ENCODE data around the gene ETV7.

The ETV7 gene

GRCh38 chr6:36323062-36323461, 64.4 kb downstream of the ETV7 start:
- Histone ChIP-seq H3K4me3 (ENCODE audit: low read depth in 1 of 2, low read length in 2 of 2) (no peak overlapping the region), H3K4me2 (ENCODE audit: insufficient read depth, low read length) (no peak overlapping the region), H2AFZ (ENCODE audit: low read depth, low read length) (no peak overlapping the region), H3K27me3 (ENCODE audit: insufficient read depth, low read length, poor library complexity) (peaks cover 30% of the 10 kb centered on the region), H3K9ac (ENCODE audit: low read depth, low read length) (no peak overlapping the region), H3K27ac (ENCODE audit: low read length) (no peak overlapping the region), H3K4me1 (ENCODE audit: insufficient read depth, low read length) (no peaks in the 10 kb centered on the region), H3K79me2 (ENCODE audit: insufficient read depth, low read length) (no peaks in the 10 kb centered on the region), H4K20me1 (ENCODE audit: insufficient read depth, low read length) (peaks cover 7% of the 10 kb centered on the region; the same call in 1 of the 2 replicates), H3K36me3 (ENCODE audit: insufficient read depth, low read length) (no peaks in the 10 kb centered on the region), H3K9me3 (ENCODE audit: insufficient read depth, low read length, severe bottlenecking) (no peaks in the 10 kb centered on the region)
- no peak for TF ChIP-seq EZH2 (IDR thresholded peaks at IDR 0.05; ENCODE audit: borderline replicate concordance, low read depth, low read length, severe bottlenecking)
- TF ChIP-seq, protein P1, sequence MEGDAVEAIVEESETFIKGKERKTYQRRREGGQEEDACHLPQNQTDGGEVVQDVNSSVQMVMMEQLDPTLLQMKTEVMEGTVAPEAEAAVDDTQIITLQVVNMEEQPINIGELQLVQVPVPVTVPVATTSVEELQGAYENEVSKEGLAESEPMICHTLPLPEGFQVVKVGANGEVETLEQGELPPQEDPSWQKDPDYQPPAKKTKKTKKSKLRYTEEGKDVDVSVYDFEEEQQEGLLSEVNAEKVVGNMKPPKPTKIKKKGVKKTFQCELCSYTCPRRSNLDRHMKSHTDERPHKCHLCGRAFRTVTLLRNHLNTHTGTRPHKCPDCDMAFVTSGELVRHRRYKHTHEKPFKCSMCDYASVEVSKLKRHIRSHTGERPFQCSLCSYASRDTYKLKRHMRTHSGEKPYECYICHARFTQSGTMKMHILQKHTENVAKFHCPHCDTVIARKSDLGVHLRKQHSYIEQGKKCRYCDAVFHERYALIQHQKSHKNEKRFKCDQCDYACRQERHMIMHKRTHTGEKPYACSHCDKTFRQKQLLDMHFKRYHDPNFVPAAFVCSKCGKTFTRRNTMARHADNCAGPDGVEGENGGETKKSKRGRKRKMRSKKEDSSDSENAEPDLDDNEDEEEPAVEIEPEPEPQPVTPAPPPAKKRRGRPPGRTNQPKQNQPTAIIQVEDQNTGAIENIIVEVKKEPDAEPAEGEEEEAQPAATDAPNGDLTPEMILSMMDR (IDR thresholded peaks at IDR 0.05; ENCODE audit: borderline replicate concordance, extremely low read depth, low read length, poor library complexity, severe bottlenecking) = no peak
- DNase-seq (no peak), ATAC-seq (ENCODE audit: insufficient read depth, low read depth) (no peak)

GRCh38 chr6:36322591-36322990, 64.9 kb downstream of the ETV7 start:
- Histone ChIP-seq H3K27ac (ENCODE audit: low read length) (no peak overlapping the region), H3K4me2 (ENCODE audit: insufficient read depth, low read length) (no peak overlapping the region), H3K9me3 (ENCODE audit: insufficient read depth, low read length, severe bottlenecking) (no peaks in the 10 kb centered on the region), H3K79me2 (ENCODE audit: insufficient read depth, low read length) (no peaks in the 10 kb centered on the region), H3K4me3 (ENCODE audit: low read depth in 1 of 2, low read length in 2 of 2) (no peak overlapping the region), H3K27me3 (ENCODE audit: insufficient read depth, low read length, poor library complexity) (peaks cover 28% of the 10 kb centered on the region), H4K20me1 (ENCODE audit: insufficient read depth, low read length) (peaks cover 7% of the 10 kb centered on the region; the same call in 1 of the 2 replicates), H3K36me3 (ENCODE audit: insufficient read depth, low read length) (no peaks in the 10 kb centered on the region), H3K4me1 (ENCODE audit: insufficient read depth, low read length) (no peaks in the 10 kb centered on the region), H2AFZ (ENCODE audit: low read depth, low read length) (no peak overlapping the region), H3K9ac (ENCODE audit: low read depth, low read length) (no peak overlapping the region)
- DNase-seq (no peak), ATAC-seq (ENCODE audit: insufficient read depth, low read depth) (no peak)
- TF ChIP-seq, protein P1 (IDR thresholded peaks at IDR 0.05; ENCODE audit: borderline replicate concordance, extremely low read depth, low read length, poor library complexity, severe bottlenecking) = no peak
- TF ChIP-seq EZH2 (IDR thresholded peaks at IDR 0.05; ENCODE audit: borderline replicate concordance, low read depth, low read length, severe bottlenecking) = no peak

DNA sequence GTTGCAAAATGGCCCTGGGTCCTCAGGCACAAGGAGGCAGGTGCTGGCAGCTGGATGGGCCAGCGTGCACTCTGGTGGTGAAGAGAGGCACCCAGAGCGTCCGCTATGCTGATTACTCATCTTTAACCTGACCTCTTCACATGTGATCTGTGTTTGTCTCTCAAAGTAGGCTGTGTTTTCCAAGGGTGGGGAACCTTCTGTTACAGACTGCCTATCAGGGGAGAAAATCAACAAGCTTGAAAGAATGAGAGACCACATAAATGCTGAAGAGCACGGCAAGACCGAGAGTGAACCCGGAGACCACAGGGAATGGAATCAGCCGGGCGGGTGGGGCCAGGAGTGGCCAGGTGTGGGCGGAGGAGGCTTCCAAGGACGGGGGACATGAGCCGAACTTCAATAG, 67.0 kb downstream of the ETV7 start:
- Histone ChIP-seq H3K36me3 (ENCODE audit: insufficient read depth, low read length) (no peaks in the 10 kb centered on the region), H3K4me2 (ENCODE audit: insufficient read depth, low read length) (no peak overlapping the region), H3K4me1 (ENCODE audit: insufficient read depth, low read length) (no peaks in the 10 kb centered on the region), H3K9me3 (ENCODE audit: insufficient read depth, low read length, severe bottlenecking) (no peaks in the 10 kb centered on the region), H3K27me3 (ENCODE audit: insufficient read depth, low read length, poor library complexity) (peaks cover 28% of the 10 kb centered on the region), H4K20me1 (ENCODE audit: insufficient read depth, low read length) (peaks cover 4% of the 10 kb centered on the region; the same call in 1 of the 2 replicates), H3K4me3 (ENCODE audit: low read depth in 1 of 2, low read length in 2 of 2) (no peak overlapping the region), H3K79me2 (ENCODE audit: insufficient read depth, low read length) (no peaks in the 10 kb centered on the region), H3K27ac (ENCODE audit: low read length) (no peak overlapping the region), H2AFZ (ENCODE audit: low read depth, low read length) (no peak overlapping the region), H3K9ac (ENCODE audit: low read depth, low read length) (no peak overlapping the region)
- TF ChIP-seq, protein P1 (IDR thresholded peaks at IDR 0.05; ENCODE audit: borderline replicate concordance, extremely low read depth, low read length, poor library complexity, severe bottlenecking) = no peak
- TF ChIP-seq EZH2 (IDR thresholded peaks at IDR 0.05; ENCODE audit: borderline replicate concordance, low read depth, low read length, severe bottlenecking) = no peak
- ATAC-seq (ENCODE audit: insufficient read depth, low read depth) (no peak), DNase-seq (no peak)

DNA sequence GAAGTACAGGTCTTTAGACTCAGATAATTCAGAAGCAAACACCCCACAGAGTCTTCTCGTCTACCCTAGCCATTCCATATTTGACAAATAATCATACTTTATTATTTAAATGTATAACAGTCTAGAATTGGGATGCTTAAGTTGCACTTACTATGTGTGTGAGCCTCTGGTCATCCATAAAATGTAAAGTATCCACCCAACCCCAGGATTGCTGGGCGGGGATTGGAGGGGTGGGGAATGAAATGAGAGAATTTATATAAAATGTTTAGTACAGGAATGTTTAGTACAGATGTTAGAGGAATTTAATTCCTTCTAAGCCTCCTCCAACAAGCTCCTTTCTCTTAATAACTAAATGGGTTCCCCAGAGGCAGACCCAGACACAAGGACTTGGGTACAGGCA, 67.6 kb downstream of the ETV7 start:
- H3K9me3 ChIP-seq (ENCODE audit: insufficient read depth, low read length, severe bottlenecking) = no peaks in the 10 kb centered on the region
- no peaks in the 10 kb centered on the region for H3K36me3 ChIP-seq (ENCODE audit: insufficient read depth, low read length)
- DNase-seq (no peak), ATAC-seq (ENCODE audit: insufficient read depth, low read depth) (no peak)
- H3K9ac ChIP-seq (ENCODE audit: low read depth, low read length) = no peak overlapping the region
- no peaks in the 10 kb centered on the region for H3K79me2 ChIP-seq (ENCODE audit: insufficient read depth, low read length)
- no peak overlapping the region for H3K4me2 ChIP-seq (ENCODE audit: insufficient read depth, low read length)
- H3K4me1 ChIP-seq (ENCODE audit: insufficient read depth, low read length) = no peaks in the 10 kb centered on the region
- TF ChIP-seq EZH2 (IDR thresholded peaks at IDR 0.05; ENCODE audit: borderline replicate concordance, low read depth, low read length, severe bottlenecking) = no peak
- TF ChIP-seq, protein P1 (IDR thresholded peaks at IDR 0.05; ENCODE audit: borderline replicate concordance, extremely low read depth, low read length, poor library complexity, severe bottlenecking) = no peak
- H2AFZ ChIP-seq (ENCODE audit: low read depth, low read length) = no peak overlapping the region
- peaks cover 4% of the 10 kb centered on the region; the same call in 1 of the 2 replicates for H4K20me1 ChIP-seq (ENCODE audit: insufficient read depth, low read length)
- H3K27ac ChIP-seq (ENCODE audit: low read length) = no peak overlapping the region
- no peak overlapping the region for H3K4me3 ChIP-seq (ENCODE audit: low read depth in 1 of 2, low read length in 2 of 2)
- H3K27me3 ChIP-seq (ENCODE audit: insufficient read depth, low read length, poor library complexity) = peaks cover 28% of the 10 kb centered on the region

All from DND-41 (cell line).